SK-N-SH (cell line): ENCODE data around the gene MRPL41. TPM values are rescaled to one million over a fixed set of nuclear protein-coding genes. Genes with fewer than 3 reads are reported as not detected.

Experiments
- CTCF ChIA-PET: fragments of 300-600, 350-600 bp; formaldehyde crosslinking; extraction: SDS; loops from one replicate; lab custom pipeline; 2021; lab: Yijun Ruan, JAX
- POLR2A ChIA-PET: fragments of 350-600 bp; sonication (Branson Sonifier 250); formaldehyde crosslinking; extraction: SDS; loops from one replicate; lab custom pipeline; 2020; ENCODE audit warnings: antibody characterized with exemption, inconsistent platforms; lab: Yijun Ruan, JAX
- DNase-seq: peaks from one replicate; pipeline ENCODE4 v3.0.0; 2012
- H2AFZ ChIP-seq: fragments of 200-600 bp; sonication (generic); 2 replicates; pipeline ENCODE4 v1.8.1; 2016; ENCODE audit warnings: antibody characterized with exemption, mild to moderate bottlenecking, low read depth
- H3F3A ChIP-seq: fragments of 200-600 bp; sonication (generic); replicated peaks from 2 replicates; pipeline ENCODE3; 2016; ENCODE audit warnings: antibody characterized with exemption, mild to moderate bottlenecking; ENCODE audit not compliant: insufficient read depth
- H3K27ac ChIP-seq, 2 experiments: fragments of 200-500 bp in 1 of 2; fragments of 200-600 bp in 1 of 2; sonication (Bioruptor generic) in 1 of 2; sonication (generic), shearing (Covaris generic) in 1 of 2; 2 replicates each; pipeline versions ENCODE4 v1.5.1 to v1.6.1; 2014 to 2016; ENCODE audit warnings: low read depth in 2 of 2, inconsistent platforms in 1 of 2, low read length in 1 of 2, mild to moderate bottlenecking in 1 of 2, mixed read lengths in 1 of 2
- H3K27me3 ChIP-seq: fragments of 200-600 bp; sonication (generic), shearing (Covaris generic); 2 replicates; pipeline ENCODE4 v1.6.1; 2016; ENCODE audit warnings: mixed run types; ENCODE audit not compliant: insufficient read depth
- H3K36me3 ChIP-seq, 2 experiments: fragments of 200-500 bp in 1 of 2; fragments of 200-600 bp in 1 of 2; sonication (Bioruptor generic) in 1 of 2; sonication (generic) in 1 of 2; replicated peaks in 1 of 2; 2 replicates each; pipeline versions ENCODE3 to v1.5.1; 2014 to 2016; ENCODE audit warnings: low read length in 1 of 2, mild to moderate bottlenecking in 1 of 2; ENCODE audit not compliant: insufficient read depth in 2 of 2, control insufficient read depth in 1 of 2
- H3K4me1 ChIP-seq, 2 experiments: fragments of 200-500 bp in 1 of 2; fragments of 200-600 bp in 1 of 2; sonication (Bioruptor generic) in 1 of 2; sonication (generic), shearing (Covaris generic) in 1 of 2; 2 replicates each; pipeline versions ENCODE4 v1.5.1 to v1.6.1; 2014 to 2016; ENCODE audit warnings: low read depth in 1 of 2, low read length in 1 of 2, mixed run types in 1 of 2; ENCODE audit not compliant: insufficient read depth in 2 of 2, control insufficient read depth in 1 of 2
- H3K4me2 ChIP-seq: fragments of 200-600 bp; sonication (generic), shearing (Covaris generic); 2 replicates; pipeline ENCODE4 v1.6.1; 2017; ENCODE audit warnings: mixed run types
- H3K4me3 ChIP-seq, 2 experiments: fragments of 200-500 bp in 1 of 2; fragments of 200-600 bp in 1 of 2; sonication (Bioruptor generic) in 1 of 2; sonication (generic), shearing (Covaris generic) in 1 of 2; 2 replicates each; pipeline versions ENCODE4 v1.5.1 to v1.8.1; 2014 to 2016; ENCODE audit warnings: low read depth in 2 of 2, inconsistent platforms in 1 of 2, low read length in 1 of 2, mild to moderate bottlenecking in 1 of 2, mixed read lengths in 1 of 2, moderate library complexity in 1 of 2
- H3K79me2 ChIP-seq: fragments of 200-600 bp; sonication (generic); 2 replicates; pipeline ENCODE4 v1.8.1; 2017; ENCODE audit warnings: mild to moderate bottlenecking; ENCODE audit not compliant: insufficient read depth
- H3K9ac ChIP-seq: fragments of 200-600 bp; sonication (generic); 2 replicates; pipeline ENCODE4 v1.6.1; 2017; ENCODE audit warnings: mixed run types
- H3K9me2 ChIP-seq: fragments of 200-600 bp; sonication (generic); 2 replicates; pipeline ENCODE4 v1.6.1; 2017; ENCODE audit warnings: mixed run types
- H3K9me3 ChIP-seq: fragments of 200-600 bp; sonication (generic); 2 replicates; pipeline ENCODE4 v1.6.1; 2017; ENCODE audit warnings: mixed run types, mild to moderate bottlenecking, moderate library complexity
- H4K20me1 ChIP-seq: fragments of 200-600 bp; sonication (generic); 2 replicates; pipeline ENCODE4 v1.6.1; 2017; ENCODE audit warnings: mild to moderate bottlenecking, mixed run types; ENCODE audit not compliant: insufficient read depth
- CHD2 ChIP-seq: fragments of 150-350 bp; IDR thresholded peaks from 2 replicates; pipeline ENCODE4 v1.6.1; 2018; ENCODE audit warnings: low read length; ENCODE audit not compliant: partially characterized antibody
- ELF1 ChIP-seq: IDR thresholded peaks from 2 replicates; pipeline ENCODE4 v1.4.0; 2012
- FOSL2 ChIP-seq: IDR thresholded peaks from 2 replicates; pipeline ENCODE4 v1.4.0; 2012; ENCODE audit warnings: low read depth, mild to moderate bottlenecking, moderate library complexity, borderline replicate concordance
- FOXJ3 ChIP-seq: sonication (generic); formaldehyde crosslinking; IDR thresholded peaks from 2 replicates; pipeline ENCODE4 v1.5.1; 2020; ENCODE audit warnings: mild to moderate bottlenecking, missing genetic modification reagents
- FOXM1 ChIP-seq: IDR thresholded peaks from 2 replicates; pipeline ENCODE4 v1.4.0; 2012; ENCODE audit warnings: low read depth, mild to moderate bottlenecking
- MEF2A ChIP-seq: IDR thresholded peaks from 2 replicates; pipeline ENCODE4 v1.4.0; 2012; ENCODE audit warnings: low read depth, borderline replicate concordance
- MXI1 ChIP-seq: IDR thresholded peaks from 2 replicates; pipeline ENCODE4 v1.6.1; 2012; ENCODE audit warnings: mild to moderate bottlenecking, low read depth, low read length, improper control_type of control experiment
- NFIC ChIP-seq: IDR thresholded peaks from 2 replicates; pipeline ENCODE4 v1.4.0; 2012; ENCODE audit warnings: borderline replicate concordance
- NRF1 ChIP-seq: IDR thresholded peaks from 2 replicates; pipeline ENCODE4 v1.6.1; 2012; ENCODE audit warnings: low read depth, mild to moderate bottlenecking, low read length
- RFX5 ChIP-seq: IDR thresholded peaks from 2 replicates; pipeline ENCODE4 v1.6.1; 2012; ENCODE audit warnings: mild to moderate bottlenecking, improper control_type of control experiment, low read length
- YY1 ChIP-seq: IDR thresholded peaks from 2 replicates; pipeline ENCODE4 v1.4.0; 2012; ENCODE audit warnings: low read depth, mild to moderate bottlenecking
- WGBS: methylation state at CpG from one replicate; pipeline ENCODE4 v1.1.6; 2017; ENCODE audit warnings: low lambda C conversion rate; 5-methylcytosine and 5-hydroxymethylcytosine counted together
- polyA plus RNA-seq, 3 experiments: library from polyadenylated mRNA; depleted of rRNA; stranded (reverse); fragments of >200 nt; gene quantifications; 2 replicates each; pipeline ENCODE4 v1.2.3, GENCODE V29; 2012
- TF ChIP-seq, protein P1 (sequence below): IDR thresholded peaks from 2 replicates; pipeline ENCODE4 v1.4.0; 2012; ENCODE audit warnings: low read depth
- TF ChIP-seq, protein P2 (sequence below): IDR thresholded peaks from 2 replicates; pipeline ENCODE4; 2012

MRPL41 gene
- polyA plus RNA-seq, 1 of the 3 experiments (the other 2 are of a cell fraction) = 58.9 TPM

GRCh38 chr9:137520614-137521404, 30.9 kb upstream of the MRPL41 start (continued):
- TF ChIP-seq MEF2A (no peak), RFX5 (no peak), NFIC (no peak), MXI1 (no peak), FOSL2 (no peak), NRF1 (no peak), FOXM1 (no peak), YY1 (no peak)
- TF ChIP-seq, protein P1, sequence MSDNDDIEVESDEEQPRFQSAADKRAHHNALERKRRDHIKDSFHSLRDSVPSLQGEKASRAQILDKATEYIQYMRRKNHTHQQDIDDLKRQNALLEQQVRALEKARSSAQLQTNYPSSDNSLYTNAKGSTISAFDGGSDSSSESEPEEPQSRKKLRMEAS = no peak
- TF ChIP-seq, protein P2, sequence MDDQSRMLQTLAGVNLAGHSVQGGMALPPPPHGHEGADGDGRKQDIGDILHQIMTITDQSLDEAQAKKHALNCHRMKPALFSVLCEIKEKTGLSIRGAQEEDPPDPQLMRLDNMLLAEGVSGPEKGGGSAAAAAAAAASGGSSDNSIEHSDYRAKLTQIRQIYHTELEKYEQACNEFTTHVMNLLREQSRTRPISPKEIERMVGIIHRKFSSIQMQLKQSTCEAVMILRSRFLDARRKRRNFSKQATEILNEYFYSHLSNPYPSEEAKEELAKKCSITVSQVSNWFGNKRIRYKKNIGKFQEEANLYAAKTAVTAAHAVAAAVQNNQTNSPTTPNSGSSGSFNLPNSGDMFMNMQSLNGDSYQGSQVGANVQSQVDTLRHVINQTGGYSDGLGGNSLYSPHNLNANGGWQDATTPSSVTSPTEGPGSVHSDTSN = no peak

DNA sequence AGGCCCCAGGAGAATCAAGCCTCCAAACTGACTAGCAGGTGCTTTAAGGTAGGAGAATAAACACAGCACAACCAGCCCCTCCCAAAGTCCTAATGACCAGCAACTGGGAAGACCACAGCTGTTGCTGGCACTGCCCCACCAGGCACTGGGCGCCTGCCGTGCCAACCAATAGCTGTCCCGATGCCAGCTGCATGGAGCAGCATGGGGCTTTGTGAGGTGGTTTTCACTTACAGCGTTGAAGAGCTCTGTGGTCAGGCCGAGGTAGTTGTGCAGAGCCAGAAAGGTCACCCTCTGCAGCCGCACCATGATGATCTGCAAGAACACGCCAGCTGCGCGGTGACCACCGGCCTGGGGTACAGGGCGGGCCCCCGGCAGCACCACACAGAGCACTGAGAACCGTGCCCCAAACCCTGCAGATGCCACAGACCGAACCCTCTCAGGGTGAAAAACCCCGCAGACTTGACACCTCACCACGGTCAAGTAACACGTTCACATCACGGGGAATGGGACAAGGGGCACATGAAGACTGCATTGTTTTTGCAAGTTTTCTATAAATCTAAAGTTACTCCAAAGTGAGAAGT, 30.2 kb upstream of the MRPL41 start:
- Histone ChIP-seq H3K9me2 (no peaks in the 10 kb centered on the region), H3K9me3 (no peaks in the 10 kb centered on the region), H2AFZ (no peak overlapping the region)
- 87% methylated on average over 14 of the region's 18 CpGs for WGBS
- CTCF ChIA-PET = interaction anchor here (0.6 to 2.0 kb wide), 4 partner anchors 12 to 344 kb away, joined by 3 to 11 read pairs (median 4); partner anchors contain the start of gene NRARP
- TF ChIP-seq FOXJ3 = no peak
- TF ChIP-seq RFX5 = no peak
- TF ChIP-seq, all 33 proteins: peak for 0
- Histone ChIP-seq H3K79me2 (no peaks in the 10 kb centered on the region), H3K27ac (no peak overlapping the region), H3K4me1 (no peaks in the 10 kb centered on the region; a peak in 1 of 4 replicates), H4K20me1 (no peaks in the 10 kb centered on the region), H3K9ac (no peak overlapping the region), H3K27me3 (no peaks in the 10 kb centered on the region), H3F3A (no peaks in the 10 kb centered on the region), H3K4me3 (no peak overlapping the region), H3K4me2 (no peak overlapping the region), H3K36me3 (no peaks in the 10 kb centered on the region)
- no peak for DNase-seq
- POLR2A ChIA-PET = no interaction called here

- Histone ChIP-seq H3F3A (no peaks in the 10 kb centered on the region), H3K4me3 (no peak overlapping the region), H3K27me3 (no peaks in the 10 kb centered on the region), H2AFZ (no peak overlapping the region), H3K9me2 (no peaks in the 10 kb centered on the region), H4K20me1 (no peaks in the 10 kb centered on the region), H3K36me3 (no peaks in the 10 kb centered on the region), H3K9me3 (no peaks in the 10 kb centered on the region), H3K4me2 (no peak overlapping the region), H3K4me1 (no peaks in the 10 kb centered on the region; a peak in 1 of 4 replicates), H3K79me2 (no peaks in the 10 kb centered on the region), H3K27ac (no peak overlapping the region), H3K9ac (no peak overlapping the region)
- CTCF ChIA-PET = interaction anchor here (0.7 to 2.0 kb wide), 4 partner anchors 12 to 236 kb away, joined by 3 to 11 read pairs (median 5); partner anchors contain the start of genes EXD3 and NOXA1
- POLR2A ChIA-PET = no interaction called here
- TF ChIP-seq ELF1 = no peak
- TF ChIP-seq CHD2 = no peak
- DNase-seq = no peak
- WGBS = 90% methylated on average over 35 of the region's 36 CpGs
Observed at GRCh38 chr9:137522746-137523455, 28.8 kb upstream of the MRPL41 start.
